NB4 (cell line): ENCODE results near the gene SNAI1.

Experiments used
- MYC ChIP-seq: IDR thresholded peaks from 2 replicates; pipeline ENCODE4 v1.6.1; 2011; ENCODE audit warnings: low read depth, low read length
- POLR2A ChIP-seq: IDR thresholded peaks from 2 replicates; pipeline ENCODE4 v1.6.1; 2011; ENCODE audit warnings: mild to moderate bottlenecking; ENCODE audit not compliant: insufficient read length; ENCODE audit errors: extremely low read depth
- TF ChIP-seq, protein P1 (sequence below): IDR thresholded peaks from one replicate; pipeline ENCODE4 v1.5.1; 2012; ENCODE audit warnings: low read depth, low read length
- TF ChIP-seq, protein P2 (sequence below): IDR thresholded peaks from 2 replicates; pipeline ENCODE4 v1.6.1; 2011; ENCODE audit warnings: low read depth, low read length

DNA sequence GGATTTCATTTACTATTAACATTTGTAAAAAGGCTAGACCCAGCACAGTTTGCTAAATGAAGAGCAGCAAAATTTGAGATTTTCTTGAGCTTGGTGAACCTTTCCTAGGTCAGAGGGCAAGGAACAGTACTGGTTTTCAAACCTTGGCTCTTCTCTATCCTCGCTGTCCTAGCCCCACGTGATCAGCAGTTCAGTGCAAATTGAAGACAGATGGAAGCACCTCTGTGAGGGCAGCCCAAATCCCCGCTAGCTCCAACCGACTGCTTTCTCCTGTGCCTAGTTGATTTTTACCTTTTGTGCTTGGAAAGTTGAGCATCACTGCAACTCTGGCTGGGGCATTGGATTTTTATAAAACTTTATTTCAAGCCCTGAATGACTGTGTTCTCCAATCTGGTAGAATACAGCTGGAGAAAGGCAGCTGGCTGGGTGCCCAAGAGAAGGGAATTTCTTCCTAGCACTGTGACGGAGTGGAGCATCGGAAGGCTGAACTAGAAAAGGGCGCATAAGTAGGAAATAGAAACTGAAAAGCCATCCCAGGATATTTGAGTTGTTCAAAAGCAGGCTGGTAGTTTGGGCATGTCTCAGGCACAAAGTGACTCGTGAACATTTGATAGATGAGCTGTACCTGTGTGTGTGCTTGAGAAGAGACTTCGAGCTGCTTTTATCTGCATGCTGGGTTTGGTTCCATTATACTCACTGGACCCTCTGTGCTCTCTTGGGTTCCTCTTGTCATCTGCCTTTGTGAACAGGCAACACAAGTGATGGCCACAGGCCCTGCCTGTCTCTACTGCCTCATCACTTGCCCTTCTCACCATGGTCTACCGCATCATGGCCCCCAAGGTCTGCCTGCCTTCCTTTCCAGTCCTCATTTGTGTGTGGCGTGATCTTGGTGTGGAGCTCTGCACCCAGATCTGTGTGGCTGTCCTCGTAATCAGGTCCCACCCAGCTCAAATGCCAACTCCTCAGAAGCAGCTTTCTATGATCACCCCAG lies 44.3 kb upstream of the SNAI1 start:
- TF ChIP-seq, protein P1, sequence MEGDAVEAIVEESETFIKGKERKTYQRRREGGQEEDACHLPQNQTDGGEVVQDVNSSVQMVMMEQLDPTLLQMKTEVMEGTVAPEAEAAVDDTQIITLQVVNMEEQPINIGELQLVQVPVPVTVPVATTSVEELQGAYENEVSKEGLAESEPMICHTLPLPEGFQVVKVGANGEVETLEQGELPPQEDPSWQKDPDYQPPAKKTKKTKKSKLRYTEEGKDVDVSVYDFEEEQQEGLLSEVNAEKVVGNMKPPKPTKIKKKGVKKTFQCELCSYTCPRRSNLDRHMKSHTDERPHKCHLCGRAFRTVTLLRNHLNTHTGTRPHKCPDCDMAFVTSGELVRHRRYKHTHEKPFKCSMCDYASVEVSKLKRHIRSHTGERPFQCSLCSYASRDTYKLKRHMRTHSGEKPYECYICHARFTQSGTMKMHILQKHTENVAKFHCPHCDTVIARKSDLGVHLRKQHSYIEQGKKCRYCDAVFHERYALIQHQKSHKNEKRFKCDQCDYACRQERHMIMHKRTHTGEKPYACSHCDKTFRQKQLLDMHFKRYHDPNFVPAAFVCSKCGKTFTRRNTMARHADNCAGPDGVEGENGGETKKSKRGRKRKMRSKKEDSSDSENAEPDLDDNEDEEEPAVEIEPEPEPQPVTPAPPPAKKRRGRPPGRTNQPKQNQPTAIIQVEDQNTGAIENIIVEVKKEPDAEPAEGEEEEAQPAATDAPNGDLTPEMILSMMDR, result no peak
- TF ChIP-seq POLR2A (no peak), MYC (no peak)
- TF ChIP-seq, protein P2, sequence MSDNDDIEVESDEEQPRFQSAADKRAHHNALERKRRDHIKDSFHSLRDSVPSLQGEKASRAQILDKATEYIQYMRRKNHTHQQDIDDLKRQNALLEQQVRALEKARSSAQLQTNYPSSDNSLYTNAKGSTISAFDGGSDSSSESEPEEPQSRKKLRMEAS, result no peak
